ENCODE data around the gene DAG1.

DNA sequence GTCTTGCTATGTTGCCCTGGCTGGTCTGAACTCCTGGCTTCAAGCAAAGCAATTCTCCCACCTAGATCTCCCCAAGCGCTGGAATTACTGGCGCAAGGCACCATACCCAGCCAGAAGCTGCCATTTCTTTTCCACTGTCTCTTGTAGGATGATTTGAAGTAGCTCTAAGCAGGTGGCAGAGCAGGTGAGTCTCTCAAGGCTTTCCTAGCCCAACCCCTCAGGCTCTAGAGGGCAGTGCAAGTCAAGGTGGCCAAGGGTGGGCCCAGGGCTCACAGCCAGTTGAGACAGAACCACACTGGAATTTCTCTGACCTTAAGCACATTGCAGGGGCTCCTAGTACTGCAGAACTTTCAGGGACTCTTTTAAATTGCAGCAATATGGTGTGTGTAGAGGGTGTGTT is 15.6 kb upstream of the DAG1 start:
- no peak for TF ChIP-seq POLR2AphosphoS5 (IDR thresholded peaks at IDR 0.05; ENCODE audit: low read depth, low read length)
- TF ChIP-seq POLR2A (IDR thresholded peaks at IDR 0.05; ENCODE audit: low read depth, low read length): no peak
- no peak for TF ChIP-seq SPI1 (IDR thresholded peaks at IDR 0.05; ENCODE audit: low read depth, low read length)
- no peak for TF ChIP-seq PAX5 (IDR thresholded peaks at IDR 0.05; ENCODE audit: insufficient read depth, low read length, severe bottlenecking)
- TF ChIP-seq TAF1 (IDR thresholded peaks at IDR 0.05; ENCODE audit: low read depth, low read length): no peak
- no peak for TF ChIP-seq POU2F2 (IDR thresholded peaks at IDR 0.05; ENCODE audit: low read depth, low read length)
